ENCODE results near the gene OR7D2.

The OR7D2 gene

GRCh38 chr19:9151367-9151766, 27.4 kb upstream of the OR7D2 start:
- H3K9me3 ChIP-seq (ENCODE audit: control insufficient read depth, low read length), result peaks cover 19% of the 10 kb centered on the region
- no peak overlapping the region for H3K27ac ChIP-seq (ENCODE audit: insufficient read depth, low read depth, low read length, poor library complexity, severe bottlenecking)
- H3K27me3 ChIP-seq (ENCODE audit: control insufficient read depth, insufficient read depth, low read length, poor library complexity, severe bottlenecking), result no peaks in the 10 kb centered on the region
- no peak overlapping the region for H3K4me3 ChIP-seq (ENCODE audit: insufficient read depth, low read depth, low read length)
- no peaks in the 10 kb centered on the region for H3K4me1 ChIP-seq (ENCODE audit: control insufficient read depth, insufficient read depth, low read length)
- 96 to 98% methylated on average over 5 of the region's 5 CpGs for WGBS, 2 experiments
- peaks cover 54% of the 10 kb centered on the region for H3K36me3 ChIP-seq (ENCODE audit: control insufficient read depth, insufficient read depth, low read length)

DNA sequence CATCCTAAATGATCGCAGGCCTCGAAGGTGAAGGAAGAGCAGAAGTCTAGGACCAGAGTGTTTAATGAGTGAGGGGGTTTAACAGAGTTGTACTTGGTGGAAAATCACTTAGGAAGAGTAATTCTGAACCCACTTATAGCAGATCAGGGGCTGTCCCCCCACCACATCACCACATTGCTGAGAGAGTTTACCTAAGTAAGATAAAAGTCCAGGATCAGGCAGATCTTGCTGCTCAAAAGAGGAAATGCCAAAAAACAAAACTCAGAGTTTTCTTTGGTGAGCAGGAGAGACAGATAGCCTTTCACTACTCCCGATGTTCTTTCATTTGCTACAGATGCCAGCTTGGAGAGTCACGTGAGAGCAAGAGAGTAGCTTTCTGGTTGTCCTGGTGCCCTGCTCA, 23.2 kb upstream of the OR7D2 start:
- H3K27ac ChIP-seq (ENCODE audit: insufficient read depth, low read depth, low read length, poor library complexity, severe bottlenecking), result no peak overlapping the region
- peaks cover 16% of the 10 kb centered on the region for H3K9me3 ChIP-seq (ENCODE audit: control insufficient read depth, low read length)
- H3K4me3 ChIP-seq (ENCODE audit: insufficient read depth, low read depth, low read length), result no peak overlapping the region
- H3K4me1 ChIP-seq (ENCODE audit: control insufficient read depth, insufficient read depth, low read length), result no peaks in the 10 kb centered on the region
- WGBS, 2 experiments, result 90 to 94% methylated on average over 4 of the region's 4 CpGs
- H3K27me3 ChIP-seq (ENCODE audit: control insufficient read depth, insufficient read depth, low read length, poor library complexity, severe bottlenecking), result no peaks in the 10 kb centered on the region
- peaks cover 74% of the 10 kb centered on the region for H3K36me3 ChIP-seq (ENCODE audit: control insufficient read depth, insufficient read depth, low read length)

GRCh38 chr19:9156304-9156703, 22.5 kb upstream of the OR7D2 start:
- peaks cover 78% of the 10 kb centered on the region for H3K36me3 ChIP-seq (ENCODE audit: control insufficient read depth, insufficient read depth, low read length)
- H3K9me3 ChIP-seq (ENCODE audit: control insufficient read depth, low read length), result peaks cover 15% of the 10 kb centered on the region
- no peak overlapping the region for H3K27ac ChIP-seq (ENCODE audit: insufficient read depth, low read depth, low read length, poor library complexity, severe bottlenecking)
- H3K4me3 ChIP-seq (ENCODE audit: insufficient read depth, low read depth, low read length), result no peak overlapping the region
- H3K4me1 ChIP-seq (ENCODE audit: control insufficient read depth, insufficient read depth, low read length), result no peaks in the 10 kb centered on the region
- WGBS, 2 experiments, result 92 to 93% methylated on average over 1 of the region's 1 CpG
- H3K27me3 ChIP-seq (ENCODE audit: control insufficient read depth, insufficient read depth, low read length, poor library complexity, severe bottlenecking), result no peaks in the 10 kb centered on the region

DNA sequence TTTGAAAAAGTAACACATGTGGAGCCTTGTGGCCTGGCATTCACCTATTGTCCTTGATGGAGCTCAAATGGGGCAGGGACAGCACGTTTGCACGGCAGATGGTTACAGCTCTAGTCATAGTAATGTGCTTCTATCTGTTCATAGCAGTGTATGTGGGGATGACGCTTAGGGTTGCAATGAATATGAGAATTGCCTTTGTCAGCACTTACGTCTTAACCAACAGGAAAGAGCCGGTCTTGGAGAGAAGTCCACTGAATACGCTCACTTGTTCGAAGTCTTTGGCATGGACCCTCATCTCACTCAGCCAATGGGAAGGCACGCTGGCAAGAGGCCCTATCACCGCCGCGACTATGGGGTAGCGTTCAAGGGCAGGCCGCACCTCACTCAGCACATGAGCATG, 18.9 kb upstream of the OR7D2 start:
- no peak overlapping the region for H3K4me3 ChIP-seq (ENCODE audit: insufficient read depth, low read depth, low read length)
- WGBS, 2 experiments, result 97 to 98% methylated on average over 13 of the region's 13 CpGs
- H3K27ac ChIP-seq (ENCODE audit: insufficient read depth, low read depth, low read length, poor library complexity, severe bottlenecking), result no peak overlapping the region
- H3K9me3 ChIP-seq (ENCODE audit: control insufficient read depth, low read length), result peaks cover 2% of the 10 kb centered on the region
- no peaks in the 10 kb centered on the region for H3K27me3 ChIP-seq (ENCODE audit: control insufficient read depth, insufficient read depth, low read length, poor library complexity, severe bottlenecking)
- H3K4me1 ChIP-seq (ENCODE audit: control insufficient read depth, insufficient read depth, low read length), result no peaks in the 10 kb centered on the region
- peaks cover 85% of the 10 kb centered on the region for H3K36me3 ChIP-seq (ENCODE audit: control insufficient read depth, insufficient read depth, low read length)

DNA sequence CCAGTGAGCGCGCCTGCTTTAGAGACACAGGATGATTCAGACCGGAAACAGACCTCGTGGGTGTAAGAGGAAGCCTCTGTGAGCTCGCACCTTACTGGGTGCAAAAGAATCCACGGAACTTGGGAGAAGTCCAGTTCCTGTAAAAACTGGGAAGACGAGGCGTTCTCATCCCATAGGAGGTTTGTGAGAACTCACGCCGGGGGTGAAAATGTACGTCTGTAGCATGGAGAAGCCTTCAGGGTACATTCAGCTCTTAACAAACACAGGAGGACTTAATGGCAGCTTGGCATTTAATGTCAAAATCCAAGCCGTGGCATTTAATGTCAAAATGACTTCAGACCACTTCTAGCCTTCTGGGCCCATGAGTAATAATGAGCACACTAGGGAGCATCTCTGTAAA, 17.4 kb upstream of the OR7D2 start:
- Histone ChIP-seq H3K27me3 (ENCODE audit: control insufficient read depth, insufficient read depth, low read length, poor library complexity, severe bottlenecking) (no peaks in the 10 kb centered on the region), H3K4me3 (ENCODE audit: insufficient read depth, low read depth, low read length) (no peak overlapping the region), H3K36me3 (ENCODE audit: control insufficient read depth, insufficient read depth, low read length) (peaks cover 79% of the 10 kb centered on the region), H3K27ac (ENCODE audit: insufficient read depth, low read depth, low read length, poor library complexity, severe bottlenecking) (no peak overlapping the region), H3K4me1 (ENCODE audit: control insufficient read depth, insufficient read depth, low read length) (no peaks in the 10 kb centered on the region), H3K9me3 (ENCODE audit: control insufficient read depth, low read length) (peaks cover 2% of the 10 kb centered on the region)
- WGBS, 2 experiments, result 94 to 97% methylated on average over 12 of the region's 12 CpGs

DNA sequence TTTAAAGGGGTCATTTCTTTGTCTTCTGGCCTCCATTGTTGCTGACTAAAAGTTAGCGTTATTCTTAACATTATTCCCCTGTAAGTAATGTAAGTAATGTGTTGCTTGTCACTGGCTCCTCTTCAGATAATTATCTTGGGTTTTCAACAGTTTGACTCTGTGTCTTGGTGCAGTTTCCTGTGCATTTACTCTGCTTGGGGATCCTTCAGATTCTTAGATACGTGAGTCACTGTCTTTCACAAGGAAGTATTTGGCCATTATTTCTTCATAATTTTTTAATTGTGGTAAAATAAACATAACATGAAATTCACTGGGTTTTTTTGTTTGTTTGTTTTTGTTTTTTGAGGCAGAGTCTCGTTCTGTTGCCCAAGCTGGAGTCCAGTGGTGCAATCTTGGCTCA, 13.5 kb upstream of the OR7D2 start:
- H3K27ac ChIP-seq (ENCODE audit: insufficient read depth, low read depth, low read length, poor library complexity, severe bottlenecking), result no peak overlapping the region
- H3K27me3 ChIP-seq (ENCODE audit: control insufficient read depth, insufficient read depth, low read length, poor library complexity, severe bottlenecking), result no peaks in the 10 kb centered on the region
- H3K9me3 ChIP-seq (ENCODE audit: control insufficient read depth, low read length), result peaks cover 2% of the 10 kb centered on the region
- 85 to 94% methylated on average over 3 of the region's 3 CpGs for WGBS, 2 experiments
- no peak overlapping the region for H3K4me3 ChIP-seq (ENCODE audit: insufficient read depth, low read depth, low read length)
- H3K4me1 ChIP-seq (ENCODE audit: control insufficient read depth, insufficient read depth, low read length), result no peaks in the 10 kb centered on the region
- peaks cover 43% of the 10 kb centered on the region for H3K36me3 ChIP-seq (ENCODE audit: control insufficient read depth, insufficient read depth, low read length)

DNA sequence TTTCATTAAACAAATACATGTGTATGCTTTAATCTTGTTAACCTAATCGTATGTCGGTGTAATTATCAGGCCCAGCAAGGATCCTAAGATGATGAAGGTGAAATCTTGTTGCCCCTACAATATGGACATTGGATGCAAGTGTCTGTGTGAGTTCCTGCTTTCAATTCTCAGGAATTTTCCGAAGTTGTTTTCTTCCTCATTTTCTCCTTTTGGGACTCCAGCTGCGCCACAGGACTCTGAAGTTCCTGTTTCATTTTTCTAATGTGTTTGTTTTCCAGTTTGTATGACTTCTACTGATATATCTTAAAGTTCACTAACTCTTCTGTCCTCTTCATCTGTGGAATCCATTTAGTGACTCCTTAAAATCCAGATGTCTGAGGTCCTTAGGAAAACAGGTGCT, 11.9 kb upstream of the OR7D2 start:
- WGBS, 2 experiments, result 90 to 91% methylated on average over 4 of the region's 4 CpGs
- no peaks in the 10 kb centered on the region for H3K27me3 ChIP-seq (ENCODE audit: control insufficient read depth, insufficient read depth, low read length, poor library complexity, severe bottlenecking)
- H3K4me3 ChIP-seq (ENCODE audit: insufficient read depth, low read depth, low read length), result no peak overlapping the region
- H3K4me1 ChIP-seq (ENCODE audit: control insufficient read depth, insufficient read depth, low read length), result no peaks in the 10 kb centered on the region
- H3K9me3 ChIP-seq (ENCODE audit: control insufficient read depth, low read length), result peaks cover 2% of the 10 kb centered on the region
- H3K36me3 ChIP-seq (ENCODE audit: control insufficient read depth, insufficient read depth, low read length), result peaks cover 27% of the 10 kb centered on the region
- H3K27ac ChIP-seq (ENCODE audit: insufficient read depth, low read depth, low read length, poor library complexity, severe bottlenecking), result no peak overlapping the region

GRCh38 chr19:9171393-9171991, 7.3 kb upstream of the OR7D2 start:
- WGBS, 2 experiments, result 89 to 90% methylated on average over 6 of the region's 6 CpGs
- no peaks in the 10 kb centered on the region for H3K9me3 ChIP-seq (ENCODE audit: control insufficient read depth, low read length)
- H3K4me3 ChIP-seq (ENCODE audit: insufficient read depth, low read depth, low read length), result no peak overlapping the region
- no peaks in the 10 kb centered on the region for H3K27me3 ChIP-seq (ENCODE audit: control insufficient read depth, insufficient read depth, low read length, poor library complexity, severe bottlenecking)
- no peaks in the 10 kb centered on the region for H3K36me3 ChIP-seq (ENCODE audit: control insufficient read depth, insufficient read depth, low read length)
- no peak overlapping the region for H3K27ac ChIP-seq (ENCODE audit: insufficient read depth, low read depth, low read length, poor library complexity, severe bottlenecking)
- no peaks in the 10 kb centered on the region for H3K4me1 ChIP-seq (ENCODE audit: control insufficient read depth, insufficient read depth, low read length)

GRCh38 chr19:9175326-9175725, 3.5 kb upstream of the OR7D2 start:
- Histone ChIP-seq H3K27ac (ENCODE audit: insufficient read depth, low read depth, low read length, poor library complexity, severe bottlenecking) (no peak overlapping the region), H3K27me3 (ENCODE audit: control insufficient read depth, insufficient read depth, low read length, poor library complexity, severe bottlenecking) (no peaks in the 10 kb centered on the region), H3K36me3 (ENCODE audit: control insufficient read depth, insufficient read depth, low read length) (no peaks in the 10 kb centered on the region), H3K4me1 (ENCODE audit: control insufficient read depth, insufficient read depth, low read length) (no peaks in the 10 kb centered on the region), H3K9me3 (ENCODE audit: control insufficient read depth, low read length) (no peaks in the 10 kb centered on the region), H3K4me3 (ENCODE audit: insufficient read depth, low read depth, low read length) (no peak overlapping the region)
- WGBS, 2 experiments, result 84% methylated on average over 5 of the region's 5 CpGs

DNA sequence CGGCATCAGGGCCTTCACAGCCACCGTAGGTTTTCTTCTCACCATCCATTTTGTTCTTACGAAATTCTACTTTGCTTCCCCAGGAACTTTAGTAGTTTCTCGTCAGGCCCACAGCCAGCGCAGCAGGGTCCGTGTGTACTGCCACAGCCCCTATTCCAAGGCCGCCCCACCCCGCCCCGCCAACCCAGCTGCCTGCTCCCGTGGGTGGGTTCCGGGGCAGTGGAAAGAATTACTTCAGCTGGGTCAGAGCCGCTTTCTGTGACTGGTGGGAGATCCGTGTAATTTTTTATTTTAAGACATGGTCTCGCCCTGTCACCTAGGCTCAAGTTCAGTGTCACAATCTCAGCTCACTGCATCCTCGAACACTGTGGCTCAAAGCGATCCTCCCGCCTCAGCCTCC, 4.2 kb downstream of the OR7D2 start:
- Histone ChIP-seq H3K36me3 (ENCODE audit: control insufficient read depth, insufficient read depth, low read length) (no peaks in the 10 kb centered on the region), H3K4me3 (ENCODE audit: insufficient read depth, low read depth, low read length) (no peak overlapping the region), H3K27ac (ENCODE audit: insufficient read depth, low read depth, low read length, poor library complexity, severe bottlenecking) (no peak overlapping the region), H3K4me1 (ENCODE audit: control insufficient read depth, insufficient read depth, low read length) (no peaks in the 10 kb centered on the region), H3K27me3 (ENCODE audit: control insufficient read depth, insufficient read depth, low read length, poor library complexity, severe bottlenecking) (no peaks in the 10 kb centered on the region), H3K9me3 (ENCODE audit: control insufficient read depth, low read length) (no peaks in the 10 kb centered on the region)
- WGBS, 2 experiments, result 92 to 94% methylated on average over 17 of the region's 17 CpGs

DNA sequence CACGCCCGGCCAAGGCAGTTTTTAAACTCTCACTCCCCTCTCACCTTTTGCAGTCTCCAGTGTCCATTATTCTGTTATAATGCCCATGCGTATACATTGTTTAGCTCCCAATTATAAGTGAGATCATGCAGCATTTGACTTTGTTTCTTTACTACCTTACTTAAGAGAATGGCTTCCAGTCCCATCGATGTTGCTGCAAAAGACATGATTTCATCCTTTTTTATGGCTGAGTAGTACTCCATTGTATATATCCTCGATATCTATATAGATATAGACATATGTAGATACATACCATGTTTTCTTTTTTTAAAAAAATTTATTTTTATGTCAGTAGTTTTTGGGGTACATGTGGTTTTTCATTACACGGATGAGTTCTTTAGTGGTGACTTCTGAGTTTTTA, 8.4 kb downstream of the OR7D2 start:
- Histone ChIP-seq H3K9me3 (ENCODE audit: control insufficient read depth, low read length) (peaks cover 4% of the 10 kb centered on the region), H3K36me3 (ENCODE audit: control insufficient read depth, insufficient read depth, low read length) (no peaks in the 10 kb centered on the region), H3K27me3 (ENCODE audit: control insufficient read depth, insufficient read depth, low read length, poor library complexity, severe bottlenecking) (no peaks in the 10 kb centered on the region), H3K27ac (ENCODE audit: insufficient read depth, low read depth, low read length, poor library complexity, severe bottlenecking) (no peak overlapping the region), H3K4me1 (ENCODE audit: control insufficient read depth, insufficient read depth, low read length) (no peaks in the 10 kb centered on the region), H3K4me3 (ENCODE audit: insufficient read depth, low read depth, low read length) (no peak overlapping the region)
- WGBS, 2 experiments, result 77 to 82% methylated on average over 4 to 6 of the region's 6 CpGs

Measured in ectodermal cell (in vitro differentiated cells).